Activated CD4-positive, CD25-positive, alpha-beta regulatory T cell (primary cell): Measurements from ENCODE around the gene TFF1.

Experiments used
- DNase-seq, 4 experiments: peaks; one replicate each; lab custom pipeline; 2025; lab: John Stamatoyannopoulos, UW

The TFF1 gene

GRCh38 chr21:42382915-42383314, 16.6 kb upstream of the TFF1 start:
- no peak for DNase-seq

- no peak for DNase-seq
Observed at GRCh38 chr21:42381347-42381984, 15.1 kb upstream of the TFF1 start.

GRCh38 chr21:42379426-42380215, 13.3 kb upstream of the TFF1 start:
- DNase-seq: no peak

GRCh38 chr21:42378418-42378817, 12.1 kb upstream of the TFF1 start:
- DNase-seq: no peak

- DNase-seq: no peak
Observed at GRCh38 chr21:42377951-42378340, 11.6 kb upstream of the TFF1 start.

- DNase-seq: no peak
Observed at GRCh38 chr21:42377211-42377950, 11.0 kb upstream of the TFF1 start.

GRCh38 chr21:42376338-42376982, 10.1 kb upstream of the TFF1 start:
- DNase-seq: no peak

- DNase-seq: no peak
Observed at GRCh38 chr21:42375966-42376337, 9.6 kb upstream of the TFF1 start.

GRCh38 chr21:42375506-42375905, 9.2 kb upstream of the TFF1 start:
- DNase-seq: no peak

GRCh38 chr21:42374864-42375499, 8.6 kb upstream of the TFF1 start:
- DNase-seq: no peak

GRCh38 chr21:42374457-42374856, 8.1 kb upstream of the TFF1 start:
- no peak for DNase-seq

GRCh38 chr21:42373908-42374455, 7.6 kb upstream of the TFF1 start:
- no peak for DNase-seq

- no peak for DNase-seq
Observed at GRCh38 chr21:42373196-42373907, 7.0 kb upstream of the TFF1 start.

- DNase-seq: no peak
Observed at GRCh38 chr21:42370894-42371654, 4.7 kb upstream of the TFF1 start.

- DNase-seq: no peak
Observed at GRCh38 chr21:42369821-42370220, 3.5 kb upstream of the TFF1 start.

GRCh38 chr21:42367367-42368165, 1.2 kb upstream of the TFF1 start:
- no peak for DNase-seq

GRCh38 chr21:42365770-42366169, 565 bp downstream of the TFF1 start:
- DNase-seq: no peak

- no peak for DNase-seq
Observed at GRCh38 chr21:42364304-42364865, 1.9 kb downstream of the TFF1 start.

- DNase-seq: no peak
Observed at GRCh38 chr21:42363312-42363711, 3.0 kb downstream of the TFF1 start.
